Bronchial epithelial cell (primary cell): ENCODE data around the gene SNX3. TPM values are rescaled to one million over a fixed set of nuclear protein-coding genes. Genes with fewer than 3 reads are reported as not detected.
"Not testable (repeated sequence)": the region's sequence is repeated elsewhere in the genome, so short reads cannot be mapped to it uniquely, and the experiment has no call there.

ENCODE experiments used
- DNase-seq: peaks from one replicate; pipeline ENCODE4 v3.0.0-alpha.2; 2010; ENCODE audit warnings: low read depth
- FAIRE-seq: peaks from 2 replicates; lab custom pipeline; 2011; peaks lifted over from hg19 to GRCh38; lab: Jason Lieb, UNC
- H3K27me3 ChIP-seq: 2 replicates; pipeline ENCODE4 v1.5.1; 2011; ENCODE audit warnings: low read length; ENCODE audit not compliant: control insufficient read depth, insufficient read depth
- H3K36me3 ChIP-seq: 2 replicates; pipeline ENCODE4 v1.5.1; 2011; ENCODE audit warnings: low read length; ENCODE audit not compliant: control insufficient read depth, insufficient read depth
- H3K4me3 ChIP-seq: 2 replicates; pipeline ENCODE4 v1.5.1; 2011; ENCODE audit warnings: mild to moderate bottlenecking, low read depth, low read length, control low read depth
- CTCF ChIP-seq: IDR thresholded peaks from 2 replicates; pipeline ENCODE4 v1.5.1; 2011; ENCODE audit warnings: mild to moderate bottlenecking, moderate library complexity, low read length, control low read depth, inconsistent platforms; ENCODE audit not compliant: insufficient read depth, severe bottlenecking
- total RNA-seq: library from RNA; depleted of rRNA; stranded (reverse); fragments of >200 nt; gene quantifications from 2 replicates; pipeline ENCODE4 v1.2.1, GENCODE V29; 2014

SNX3 gene
- total RNA-seq, 1 donor from 2014 or later, result 180 TPM

GRCh38 chr6:108294727-108295625, 34.1 kb upstream of the SNX3 start, which contains the start of gene AFG1L:
Gene AFG1L (plus strand): TSS chr6:108295054. CDS start chr6:108295080, 26 bp downstream.
- TF ChIP-seq CTCF, result no peak
- FAIRE-seq (no peak), DNase-seq (peak; percentile 81)
- H3K4me3 ChIP-seq, result peak within 1 kb of the TSS; percentile 85
- H3K27me3 ChIP-seq, result no peaks in the 10 kb centered on the region
- no peaks in the 10 kb centered on the region for H3K36me3 ChIP-seq

- FAIRE-seq (no peak), DNase-seq (no peak)
- no peak for TF ChIP-seq CTCF
- Histone ChIP-seq H3K27me3 (no peaks in the 10 kb centered on the region), H3K4me3 (peak overlapping the region; percentile 85), H3K36me3 (no peaks in the 10 kb centered on the region)
These were observed 33.5 kb upstream of the SNX3 start for GRCh38 chr6:108294297-108294726.

GRCh38 chr6:108293527-108294296, 32.9 kb upstream of the SNX3 start:
- H3K36me3 ChIP-seq, result no peaks in the 10 kb centered on the region
- DNase-seq (no peak), FAIRE-seq (no peak)
- TF ChIP-seq CTCF, result no peak
- H3K4me3 ChIP-seq, result peak overlapping the region; percentile 85
- H3K27me3 ChIP-seq, result no peaks in the 10 kb centered on the region

GRCh38 chr6:108292561-108292960, 31.7 kb upstream of the SNX3 start:
- not testable (repeated sequence) for DNase-seq, H3K4me3 ChIP-seq, FAIRE-seq, H3K36me3 ChIP-seq, H3K27me3 ChIP-seq

GRCh38 chr6:108291091-108291490, 30.3 kb upstream of the SNX3 start:
- FAIRE-seq (no peak), DNase-seq (no peak)
- H3K4me3 ChIP-seq, result no peak overlapping the region
- no peaks in the 10 kb centered on the region for H3K27me3 ChIP-seq
- no peaks in the 10 kb centered on the region for H3K36me3 ChIP-seq
- TF ChIP-seq CTCF, result no peak

- H3K4me3 ChIP-seq, result no peak overlapping the region
- H3K36me3 ChIP-seq, result no peaks in the 10 kb centered on the region
- FAIRE-seq (no peak), DNase-seq (no peak)
- TF ChIP-seq CTCF, result no peak
- no peaks in the 10 kb centered on the region for H3K27me3 ChIP-seq
These were observed 27.9 kb upstream of the SNX3 start for GRCh38 chr6:108288742-108289141.
